SK-N-MC (cell line): ENCODE results near the gene PPP1R15A.

Experiments used
- EZH2 ChIP-seq: fragments of 200-600 bp; sonication (generic); IDR thresholded peaks from one replicate; pipeline ENCODE4 v1.6.1; 2017; ENCODE audit warnings: antibody characterized with exemption
- FOXP2 ChIP-seq: optimal IDR thresholded peaks from 2 replicates; pipeline ENCODE3; 2011; ENCODE audit warnings: mild to moderate bottlenecking, moderate library complexity; ENCODE audit not compliant: insufficient read depth; ENCODE audit errors: extremely low read length, control extremely low read depth
- POLR2AphosphoS5 ChIP-seq: IDR thresholded peaks from 2 replicates; pipeline ENCODE4 v1.6.1; 2012; ENCODE audit warnings: mild to moderate bottlenecking, low read depth, low read length, borderline replicate concordance

DNA sequence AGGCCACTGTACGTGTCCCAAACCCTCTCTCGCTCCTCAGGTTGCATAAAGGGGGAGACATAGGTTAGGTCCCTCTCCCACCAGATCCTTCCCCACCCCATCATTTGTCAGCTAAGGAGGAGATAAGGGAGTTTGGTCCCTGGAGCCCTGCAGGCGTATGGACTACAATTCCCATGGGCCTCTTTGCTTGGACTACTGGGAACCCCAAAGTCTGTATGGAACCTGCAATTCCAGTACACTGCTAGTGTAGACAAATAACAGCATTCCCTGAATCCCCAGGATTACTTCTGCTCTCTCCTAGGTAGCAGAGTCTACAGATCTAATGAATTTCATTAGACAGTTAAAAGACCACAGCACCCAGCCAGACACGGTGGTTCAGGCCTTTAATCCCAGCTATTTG lies 19.9 kb upstream of the PPP1R15A start:
- TF ChIP-seq POLR2AphosphoS5, result no peak
- TF ChIP-seq EZH2, result no peak
- no peak for TF ChIP-seq FOXP2
